ENCODE results near the gene FBXO33. TPM values are rescaled to one million over a fixed set of nuclear protein-coding genes. Genes with fewer than 3 reads are reported as not detected.

The FBXO33 gene
- total RNA-seq, 2 experiments from 2014 or later, result 16.8 to 18.6 TPM

DNA sequence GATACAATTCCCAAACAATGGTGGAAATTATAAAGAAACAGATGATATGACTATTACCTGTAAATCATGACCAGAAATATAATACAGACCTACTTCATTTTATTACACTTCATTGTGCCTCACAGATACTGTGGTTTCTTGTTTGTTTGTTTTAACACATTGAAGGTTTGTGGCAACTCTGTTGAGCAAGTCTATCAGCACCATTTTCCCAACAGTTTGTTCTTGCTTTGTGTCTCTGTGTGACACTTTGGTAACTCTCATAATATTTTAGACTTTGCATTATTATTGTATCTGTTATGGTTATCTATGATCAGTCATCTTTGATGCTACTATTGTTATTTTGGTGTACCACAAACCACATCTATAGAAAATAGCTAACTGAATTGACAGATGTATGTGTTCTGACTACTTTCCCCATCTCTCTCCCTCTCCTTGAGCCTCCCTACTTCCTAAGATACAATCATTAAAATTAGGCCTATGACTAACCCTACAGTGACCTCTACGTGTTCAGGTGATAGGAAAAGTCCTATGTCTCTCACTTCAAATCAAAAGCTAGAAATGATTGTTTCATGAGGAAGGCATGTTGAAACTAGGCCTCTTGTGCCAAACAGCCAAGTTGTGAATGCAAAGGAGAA, 49.1 kb downstream of the FBXO33 start:
- peaks cover 20% of the 10 kb centered on the region for H3K4me1 Mint-ChIP-seq (ENCODE audit: low read depth)
- TF ChIP-seq, protein P1, sequence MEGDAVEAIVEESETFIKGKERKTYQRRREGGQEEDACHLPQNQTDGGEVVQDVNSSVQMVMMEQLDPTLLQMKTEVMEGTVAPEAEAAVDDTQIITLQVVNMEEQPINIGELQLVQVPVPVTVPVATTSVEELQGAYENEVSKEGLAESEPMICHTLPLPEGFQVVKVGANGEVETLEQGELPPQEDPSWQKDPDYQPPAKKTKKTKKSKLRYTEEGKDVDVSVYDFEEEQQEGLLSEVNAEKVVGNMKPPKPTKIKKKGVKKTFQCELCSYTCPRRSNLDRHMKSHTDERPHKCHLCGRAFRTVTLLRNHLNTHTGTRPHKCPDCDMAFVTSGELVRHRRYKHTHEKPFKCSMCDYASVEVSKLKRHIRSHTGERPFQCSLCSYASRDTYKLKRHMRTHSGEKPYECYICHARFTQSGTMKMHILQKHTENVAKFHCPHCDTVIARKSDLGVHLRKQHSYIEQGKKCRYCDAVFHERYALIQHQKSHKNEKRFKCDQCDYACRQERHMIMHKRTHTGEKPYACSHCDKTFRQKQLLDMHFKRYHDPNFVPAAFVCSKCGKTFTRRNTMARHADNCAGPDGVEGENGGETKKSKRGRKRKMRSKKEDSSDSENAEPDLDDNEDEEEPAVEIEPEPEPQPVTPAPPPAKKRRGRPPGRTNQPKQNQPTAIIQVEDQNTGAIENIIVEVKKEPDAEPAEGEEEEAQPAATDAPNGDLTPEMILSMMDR (IDR thresholded peaks at IDR 0.05), result no peak
- ATAC-seq (peak; percentile 83), DNase-seq (no peak)
- intact Hi-C loops (cut with micrococcal nuclease), result loop anchor here (5.0 kb wide), 1 partner anchor 41 kb away; no protein-coding TSS in a partner anchor
- peaks cover 2% of the 10 kb centered on the region for H3K36me3 Mint-ChIP-seq (ENCODE audit: low read depth)
- no peaks in the 10 kb centered on the region for H3K9me3 Mint-ChIP-seq
- H3K4me3 Mint-ChIP-seq, result no peak overlapping the region
- ChIA-PET CTCF (interaction anchor here (1.4 to 2.9 kb wide), 2 partner anchors 8 to 49 kb away, joined by 3 to 11 read pairs; partner anchors contain the start of gene FBXO33), POLR2A (no interaction called here)
- no peaks in the 10 kb centered on the region for H3K27me3 Mint-ChIP-seq
- no peak overlapping the region for H3K27ac Mint-ChIP-seq

DNA sequence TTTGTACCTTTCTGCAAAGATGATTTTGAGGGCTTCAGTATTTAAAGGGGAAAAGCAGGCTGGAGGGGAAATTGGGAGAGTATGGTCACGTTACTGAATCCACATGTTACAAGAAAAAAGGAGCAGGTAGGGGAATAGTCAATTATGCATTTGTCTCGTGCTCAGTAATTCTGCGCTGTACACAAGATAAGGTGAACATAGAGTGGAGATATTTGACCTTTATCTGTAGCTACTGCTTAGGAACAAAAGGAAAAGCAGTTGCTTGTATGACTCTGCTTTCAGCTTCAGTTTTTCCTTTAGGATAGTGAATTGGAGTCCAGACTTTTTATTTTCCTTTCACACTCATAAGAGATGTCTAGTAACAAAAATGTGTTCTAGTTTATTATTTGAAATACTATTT, 49.8 kb downstream of the FBXO33 start:
- ATAC-seq (no peak), DNase-seq (no peak)
- CTCF ChIA-PET, result interaction anchor here (2.9 kb wide), 1 partner anchor 50 kb away, joined by 11 read pairs; the partner anchor contains the start of gene FBXO33
- Mint-ChIP-seq H3K27ac (no peak overlapping the region), H3K4me1 (ENCODE audit: low read depth) (peaks cover 20% of the 10 kb centered on the region), H3K9me3 (no peaks in the 10 kb centered on the region), H3K36me3 (ENCODE audit: low read depth) (peaks cover 2% of the 10 kb centered on the region), H3K4me3 (no peak overlapping the region), H3K27me3 (no peaks in the 10 kb centered on the region)
- TF ChIP-seq, protein P1 (IDR thresholded peaks at IDR 0.05), result no peak
- intact Hi-C loops (cut with micrococcal nuclease), result loop anchor here (5.0 kb wide), 1 partner anchor 40 kb away; no protein-coding TSS in a partner anchor
- POLR2A ChIA-PET, result interaction anchor here (1.0 kb wide), 1 partner anchor 153 kb away, joined by 3 read pairs; no protein-coding TSS in a partner anchor

DNA sequence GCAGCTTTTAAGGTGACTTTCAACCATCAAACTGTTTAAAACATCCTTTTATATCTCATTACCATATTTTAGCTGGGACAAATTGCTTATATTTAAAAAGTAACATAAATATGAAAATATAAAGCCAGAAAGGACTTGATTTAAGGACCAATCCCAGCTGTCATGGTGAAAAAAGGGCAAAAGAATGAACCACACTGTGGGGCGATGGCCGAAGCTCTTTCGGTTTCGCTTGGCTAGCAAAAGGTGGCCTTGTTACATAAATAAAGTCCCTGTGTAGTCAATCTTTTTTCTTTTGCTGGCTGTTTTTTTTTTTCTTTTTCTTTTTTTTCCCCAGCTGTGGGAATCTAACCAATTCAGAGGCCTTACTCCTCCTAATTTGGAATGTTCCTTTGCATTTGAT, 50.9 kb downstream of the FBXO33 start:
- ATAC-seq (no peak), DNase-seq (no peak)
- H3K27me3 Mint-ChIP-seq, result no peaks in the 10 kb centered on the region
- H3K9me3 Mint-ChIP-seq, result no peaks in the 10 kb centered on the region
- no peak overlapping the region for H3K27ac Mint-ChIP-seq
- H3K4me3 Mint-ChIP-seq, result no peak overlapping the region
- ChIA-PET POLR2A (no interaction called here), CTCF (interaction anchor here (0.6 to 0.9 kb wide), 2 partner anchors 150 to 266 kb away, joined by 3 to 4 read pairs; no protein-coding TSS in a partner anchor)
- no peaks in the 10 kb centered on the region for H3K36me3 Mint-ChIP-seq (ENCODE audit: low read depth)
- TF ChIP-seq, protein P1 (IDR thresholded peaks at IDR 0.05), result no peak
- intact Hi-C loops (cut with micrococcal nuclease), result loop anchor here (5.0 kb wide), 1 partner anchor 39 kb away; no protein-coding TSS in a partner anchor
- peaks cover 27% of the 10 kb centered on the region for H3K4me1 Mint-ChIP-seq (ENCODE audit: low read depth)

DNA sequence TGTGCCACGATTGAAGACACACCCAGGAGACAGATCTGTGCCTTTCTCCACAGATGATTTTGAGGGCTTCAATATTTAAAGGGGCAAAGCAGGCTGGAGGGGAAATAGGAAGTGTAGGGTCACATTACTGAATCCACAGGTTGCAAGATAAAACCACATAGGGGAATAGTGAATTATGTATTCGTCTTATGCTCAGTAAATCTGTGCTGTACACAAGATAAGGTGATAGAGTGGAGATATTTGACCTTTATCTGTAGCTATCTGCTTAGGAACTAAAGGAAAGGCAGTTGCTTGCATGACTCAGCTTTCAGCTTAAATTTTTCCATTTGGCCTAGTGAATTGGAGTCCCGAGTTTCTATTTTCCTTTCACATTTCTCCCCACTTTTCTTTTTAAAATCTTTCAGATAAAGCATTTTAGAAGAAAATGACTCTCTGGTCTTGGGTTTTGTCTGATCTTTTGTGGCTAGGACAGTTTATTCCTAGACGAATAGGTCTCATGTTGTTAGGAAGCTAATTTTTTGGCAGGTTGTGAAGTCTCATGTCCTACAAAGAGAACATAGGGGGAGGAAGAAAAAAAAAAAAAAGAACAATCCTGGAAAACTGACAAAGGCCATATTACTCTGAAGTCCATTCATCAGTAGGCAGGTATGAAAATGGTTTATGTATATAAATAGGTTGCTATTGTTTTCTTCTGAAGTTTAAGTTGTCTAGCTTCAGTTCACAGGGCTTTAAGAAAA, 55.4 kb downstream of the FBXO33 start:
- H3K4me1 Mint-ChIP-seq (ENCODE audit: low read depth), result peaks cover 7% of the 10 kb centered on the region
- no peak overlapping the region for H3K4me3 Mint-ChIP-seq
- TF ChIP-seq, protein P1 (IDR thresholded peaks at IDR 0.05), result no peak
- intact Hi-C loops (cut with micrococcal nuclease), result no loop called here
- H3K27ac Mint-ChIP-seq, result peak overlapping the region; percentile 12
- no peaks in the 10 kb centered on the region for H3K27me3 Mint-ChIP-seq
- ChIA-PET POLR2A (no interaction called here), CTCF (interaction anchor here (0.9 to 1.5 kb wide), 2 partner anchors 20 to 50 kb away, joined by 3 to 5 read pairs; no protein-coding TSS in a partner anchor)
- DNase-seq (no peak), ATAC-seq (no peak)
- H3K9me3 Mint-ChIP-seq, result no peaks in the 10 kb centered on the region
- peaks cover 2% of the 10 kb centered on the region for H3K36me3 Mint-ChIP-seq (ENCODE audit: low read depth)
